ENCODE results near the gene SRGAP2C.

The SRGAP2C gene

DNA sequence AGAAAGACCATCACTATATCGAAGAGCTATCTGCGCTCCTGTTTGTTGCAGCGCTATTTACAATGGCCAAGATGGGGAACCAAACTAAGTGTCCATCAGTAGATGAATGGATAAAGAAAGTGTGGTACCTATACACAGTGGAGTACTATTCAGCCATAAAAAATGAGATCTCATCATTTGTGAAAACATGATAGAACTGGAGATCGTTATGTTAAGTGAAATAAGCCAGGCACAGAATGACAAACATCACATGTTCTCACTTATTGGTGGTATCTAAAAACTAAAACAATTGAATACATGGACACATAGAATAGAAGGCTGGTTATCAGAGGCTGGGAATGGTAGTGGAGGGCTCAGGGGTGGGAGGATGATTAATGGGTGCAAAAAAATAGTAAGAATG is 256.2 kb downstream of the SRGAP2C start:
- DNase-seq, result no peak
